ENCODE measurements around the gene UNK. TPM values are rescaled to one million over a fixed set of nuclear protein-coding genes. Genes with fewer than 3 reads are reported as not detected.
A peak's percentile ranks its signal among the peaks of the same experiment; 100 is the strongest.

The UNK gene, protein sequence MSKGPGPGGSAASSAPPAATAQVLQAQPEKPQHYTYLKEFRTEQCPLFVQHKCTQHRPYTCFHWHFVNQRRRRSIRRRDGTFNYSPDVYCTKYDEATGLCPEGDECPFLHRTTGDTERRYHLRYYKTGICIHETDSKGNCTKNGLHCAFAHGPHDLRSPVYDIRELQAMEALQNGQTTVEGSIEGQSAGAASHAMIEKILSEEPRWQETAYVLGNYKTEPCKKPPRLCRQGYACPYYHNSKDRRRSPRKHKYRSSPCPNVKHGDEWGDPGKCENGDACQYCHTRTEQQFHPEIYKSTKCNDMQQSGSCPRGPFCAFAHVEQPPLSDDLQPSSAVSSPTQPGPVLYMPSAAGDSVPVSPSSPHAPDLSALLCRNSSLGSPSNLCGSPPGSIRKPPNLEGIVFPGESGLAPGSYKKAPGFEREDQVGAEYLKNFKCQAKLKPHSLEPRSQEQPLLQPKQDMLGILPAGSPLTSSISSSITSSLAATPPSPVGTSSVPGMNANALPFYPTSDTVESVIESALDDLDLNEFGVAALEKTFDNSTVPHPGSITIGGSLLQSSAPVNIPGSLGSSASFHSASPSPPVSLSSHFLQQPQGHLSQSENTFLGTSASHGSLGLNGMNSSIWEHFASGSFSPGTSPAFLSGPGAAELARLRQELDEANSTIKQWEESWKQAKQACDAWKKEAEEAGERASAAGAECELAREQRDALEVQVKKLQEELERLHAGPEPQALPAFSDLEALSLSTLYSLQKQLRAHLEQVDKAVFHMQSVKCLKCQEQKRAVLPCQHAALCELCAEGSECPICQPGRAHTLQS
- total RNA-seq (2014; rRNA removed; shearing (Covaris generic)), result 23.6 and 24.9 TPM in 2 replicates

- peak; percentile 99 for DNase-seq (ENCODE audit: low spot score)
Observed at GRCh38 chr17:75784473-75785015, at the start of gene UNK. UNK (plus strand) TSS chr17:75784806; CDS start chr17:75784881, 75 bp downstream.

- no peak for DNase-seq (ENCODE audit: low spot score)
Observed at GRCh38 chr17:75736173-75736835, 48.3 kb upstream of the UNK start.

- no peak for DNase-seq (ENCODE audit: low spot score)
Observed at GRCh38 chr17:75737133-75737962, 47.3 kb upstream of the UNK start.

DNA sequence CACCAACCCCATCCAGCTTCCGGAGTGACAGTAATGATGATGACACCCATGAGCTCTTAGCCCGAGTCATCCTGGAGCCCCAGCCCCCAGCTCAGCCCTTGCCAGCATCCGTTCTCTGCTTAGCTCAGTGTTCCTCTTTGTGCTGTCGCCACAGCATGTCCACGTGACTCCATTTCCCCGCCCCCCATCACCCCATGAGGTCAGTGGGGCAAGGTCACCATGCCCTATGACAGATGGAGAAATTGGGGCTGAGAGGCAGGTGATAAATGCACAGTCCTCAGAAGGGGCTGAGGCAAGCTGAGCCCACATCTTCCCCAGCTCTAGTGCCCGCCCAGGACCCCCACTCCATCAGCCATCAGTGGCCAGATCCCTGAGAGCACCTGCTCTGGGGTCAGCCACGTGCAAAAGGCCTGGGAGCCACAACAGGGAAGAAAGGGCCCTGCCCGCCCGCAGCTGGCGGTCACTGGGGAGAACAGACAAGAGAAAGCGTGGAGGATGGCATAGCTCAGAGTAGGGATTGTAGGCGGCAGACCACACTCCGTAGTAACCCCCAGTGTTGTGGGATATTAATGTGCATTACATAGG is 46.3 kb upstream of the UNK start:
- no peak for DNase-seq (ENCODE audit: low spot score)

DNA sequence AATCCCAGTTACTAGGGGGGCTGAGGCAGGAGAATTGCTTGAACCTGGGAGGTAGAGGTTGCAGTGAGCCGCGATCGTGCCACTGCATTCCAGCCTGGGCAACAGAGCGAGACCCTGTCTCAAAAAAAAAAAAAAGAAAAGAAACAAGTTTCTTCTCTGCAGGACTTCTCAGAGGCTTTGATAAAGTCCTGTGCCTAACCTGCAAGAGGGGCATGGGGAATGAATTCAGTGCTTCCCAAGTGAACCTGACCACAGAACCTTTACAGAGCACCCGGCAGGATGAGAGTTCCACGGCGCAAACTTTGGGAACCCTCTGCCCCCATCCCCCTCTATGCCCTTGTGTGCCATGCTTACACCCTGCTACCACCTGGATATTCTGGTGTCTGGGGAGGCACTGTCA is 45.4 kb upstream of the UNK start:
- DNase-seq (ENCODE audit: low spot score), result no peak

GRCh38 chr17:75739801-75740200 is 44.8 kb upstream of the UNK start:
- no peak for DNase-seq (ENCODE audit: low spot score)

GRCh38 chr17:75740215-75740614 is 44.4 kb upstream of the UNK start:
- DNase-seq (ENCODE audit: low spot score), result no peak

DNA sequence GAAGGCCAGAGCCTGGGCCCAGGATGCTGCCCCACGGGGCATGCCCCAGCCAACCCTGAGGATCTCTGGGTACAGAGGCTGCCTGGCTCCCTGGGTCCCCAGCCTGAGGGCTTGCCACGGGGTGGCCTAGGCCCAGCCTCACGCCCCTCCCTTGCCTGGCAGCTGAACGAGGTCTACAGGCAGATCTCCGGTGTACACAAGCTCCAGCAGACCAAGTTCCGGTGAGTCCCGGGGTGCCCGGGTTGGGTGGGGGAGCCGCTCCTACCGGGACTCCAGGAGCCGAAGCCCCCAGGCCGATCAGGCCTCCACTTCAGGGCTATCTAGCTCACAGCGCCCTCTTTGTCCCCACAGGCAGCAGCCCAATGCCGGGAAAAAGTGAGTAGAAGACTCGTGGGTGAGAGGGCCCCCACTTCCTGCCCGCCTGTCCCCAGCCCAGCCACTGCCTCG is 44.0 kb upstream of the UNK start:
- no peak for DNase-seq (ENCODE audit: low spot score)

GRCh38 chr17:75742337-75742736 is 42.3 kb upstream of the UNK start:
- no peak for DNase-seq (ENCODE audit: low spot score)

DNA sequence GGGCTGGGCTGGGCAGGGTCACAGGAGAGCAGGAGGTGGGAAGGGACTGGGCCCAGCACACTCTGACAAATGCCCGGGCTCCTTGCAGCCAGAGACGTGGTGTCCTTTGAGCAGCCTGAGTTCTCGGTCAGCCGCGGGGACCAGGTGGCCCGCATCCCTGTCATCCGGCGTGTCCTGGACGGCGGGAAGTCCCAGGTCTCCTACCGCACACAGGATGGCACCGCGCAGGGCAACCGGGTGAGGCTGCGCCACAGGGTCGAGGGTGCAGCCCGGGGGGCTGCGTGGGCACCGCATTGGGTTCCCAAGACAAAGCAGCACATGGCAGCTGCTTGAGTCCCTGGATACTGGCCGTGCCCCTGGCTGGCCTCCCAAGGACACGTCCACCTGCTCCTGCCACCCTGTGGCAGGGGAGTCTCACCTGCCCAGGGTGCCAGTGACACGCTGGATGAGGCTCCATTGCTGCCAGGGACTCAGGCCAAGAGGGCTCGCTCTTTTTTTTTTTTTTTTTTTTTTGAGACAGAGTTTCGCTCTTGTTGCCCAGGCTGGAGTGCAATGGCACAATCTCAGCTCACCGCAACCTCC is 40.9 kb upstream of the UNK start:
- DNase-seq (ENCODE audit: low spot score), result no peak

GRCh38 chr17:75748706-75749105 is 35.9 kb upstream of the UNK start:
- DNase-seq (ENCODE audit: low spot score), result no peak

DNA sequence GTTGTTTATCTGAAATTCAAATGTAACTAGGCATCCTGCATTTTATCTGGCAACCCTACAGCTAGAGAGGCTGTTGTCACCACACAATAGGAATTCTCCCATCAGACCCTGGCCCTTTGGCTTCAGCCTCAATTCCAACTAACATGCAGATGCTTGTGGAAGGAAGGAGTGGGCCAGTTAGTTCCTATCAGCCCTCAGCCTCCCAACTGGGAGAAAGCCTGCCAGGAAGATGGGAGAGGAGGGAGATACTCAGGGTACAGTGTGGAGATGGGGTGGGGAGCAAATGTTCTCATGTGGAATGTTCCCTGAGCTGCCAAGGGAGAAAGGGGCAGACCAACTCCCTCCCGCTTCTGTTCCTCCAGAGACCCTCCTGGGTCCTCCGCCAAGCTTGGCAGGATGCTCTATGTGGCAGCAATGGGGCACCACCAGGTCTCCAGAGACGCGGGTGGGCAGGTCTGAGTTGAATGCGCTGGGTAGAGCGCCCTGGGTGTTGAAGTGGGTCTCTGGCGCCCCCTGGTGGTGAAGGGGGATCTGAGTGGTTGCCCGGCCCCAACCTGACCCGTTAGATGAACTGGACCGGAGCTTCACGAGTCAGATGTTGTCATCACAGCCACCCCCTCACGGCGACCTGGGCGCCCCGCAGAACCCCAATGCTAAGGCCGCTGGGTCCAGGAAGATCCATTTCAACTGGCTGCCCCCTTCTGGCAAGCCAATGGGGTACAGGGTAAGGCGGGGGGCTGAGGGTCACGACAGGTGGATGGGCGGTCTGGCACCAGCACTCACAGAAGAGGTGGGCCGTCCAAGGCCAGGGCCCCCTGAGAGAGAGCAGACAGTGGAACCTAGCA is 34.8 kb upstream of the UNK start:
- DNase-seq (ENCODE audit: low spot score), result peak; percentile 71

- DNase-seq (ENCODE audit: low spot score), result no peak
Observed at GRCh38 chr17:75750661-75751423, 33.8 kb upstream of the UNK start.

GRCh38 chr17:75751676-75752404 is 32.8 kb upstream of the UNK start:
- DNase-seq (ENCODE audit: low spot score), result no peak

DNA sequence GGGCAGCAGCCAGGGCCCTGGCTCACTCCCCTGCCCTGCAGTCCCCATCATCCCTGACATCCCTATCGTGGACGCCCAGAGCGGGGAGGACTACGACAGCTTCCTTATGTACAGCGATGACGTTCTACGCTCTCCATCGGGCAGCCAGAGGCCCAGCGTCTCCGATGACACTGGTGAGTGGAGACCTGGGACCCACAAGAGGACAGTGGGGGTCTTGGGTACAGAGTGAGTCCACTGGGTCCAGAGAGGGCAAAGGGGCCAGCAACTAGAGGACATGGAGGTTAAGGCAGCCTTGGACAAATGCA is 32.2 kb upstream of the UNK start:
- DNase-seq (ENCODE audit: low spot score), result no peak

DNA sequence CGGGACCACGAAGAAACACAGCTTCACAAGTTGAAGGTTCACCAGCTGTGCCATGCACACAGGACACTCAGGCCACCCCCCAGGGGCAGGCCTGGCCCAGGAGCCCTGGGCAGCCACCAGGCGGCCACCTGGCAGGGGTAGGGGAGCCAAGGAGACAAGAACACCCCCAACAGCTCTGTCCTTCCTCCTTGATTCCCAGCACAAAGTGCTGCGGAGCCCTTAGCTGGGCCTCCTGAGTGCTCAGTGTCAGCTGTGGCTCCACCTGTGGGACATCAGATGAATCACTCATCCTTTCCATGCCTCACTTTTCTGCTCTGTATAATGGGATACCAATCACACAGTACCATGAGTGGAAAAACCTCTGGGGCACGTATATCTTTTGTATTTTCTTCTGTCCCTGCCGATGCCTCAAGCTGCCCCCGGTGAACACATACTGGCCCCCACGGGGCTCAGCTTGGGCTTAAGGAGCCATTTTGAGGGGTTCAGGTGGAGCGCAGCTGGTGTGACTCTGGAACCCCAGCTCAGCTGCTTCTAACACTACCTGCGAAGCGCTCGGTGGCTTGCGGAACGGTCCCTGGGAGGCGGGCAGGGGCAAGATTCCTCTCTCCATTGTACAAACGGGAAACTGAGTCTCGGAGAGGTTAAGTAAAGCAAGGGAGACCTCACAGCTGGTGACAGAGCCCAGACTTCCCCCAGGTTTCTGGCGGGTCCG is 31.6 kb upstream of the UNK start:
- no peak for DNase-seq (ENCODE audit: low spot score)
